Tibial artery (tissue), 4 donors: ENCODE results near the gene METTL4.

Experiments
- DNase-seq, 2 donors: peaks; one replicate each; pipeline ENCODE4 v3.0.0-alpha.2; 2019
- H3K27ac ChIP-seq, 2 donors: fragments of 200-600 bp; sonication (generic) in 1 of 2; 1 replicate in 1 of 2; 2 replicates in 1 of 2; pipeline ENCODE4 v1.5.1; 2018 to 2019; ENCODE audit warnings: mild to moderate bottlenecking in 1 of 2
- H3K27me3 ChIP-seq, 2 donors: fragments of 200-600 bp; sonication (generic) in 1 of 2; one replicate each; pipeline versions ENCODE4 v1.5.1 to v1.6.0; 2016 to 2019
- H3K36me3 ChIP-seq, 3 donors: fragments of 200-600 bp; sonication (generic) in 2 of 3; one replicate each; pipeline ENCODE4 v1.5.1; 2016 to 2019; ENCODE audit warnings: mild to moderate bottlenecking in 2 of 3
- H3K4me1 ChIP-seq, 4 donors: fragments of 200-600 bp; sonication (generic) in 2 of 4; 1 replicate in 3 of 4; 2 replicates in 1 of 4; pipeline ENCODE4 v1.5.1; 2016 to 2019
- H3K4me3 ChIP-seq, 2 donors: fragments of 200-600 bp; sonication (generic) in 1 of 2; 1 replicate in 1 of 2; 2 replicates in 1 of 2; pipeline ENCODE4 v1.5.1; 2018 to 2019; ENCODE audit warnings: mild to moderate bottlenecking in 2 of 2
- H3K9me3 ChIP-seq, 3 donors: fragments of 200-600 bp; sonication (generic) in 1 of 3; one replicate each; pipeline ENCODE4 v1.5.1; 2016 to 2019
- CTCF ChIP-seq, 2 experiments: fragments of 200-600 bp in 1 of 2; fragments of 450-650 bp in 1 of 2; IDR thresholded peaks; one replicate each; pipeline ENCODE4 v1.5.1; 2017 to 2019; ENCODE audit warnings: antibody characterized with exemption in 2 of 2, mild to moderate bottlenecking in 1 of 2, moderate library complexity in 1 of 2
- intact Hi-C: fragments of 100-400 bp; cut with DNase I; formaldehyde crosslinking; loops from one replicate; pipeline ENCODE4 v1.15.0; 2023; ENCODE audit warnings: low total_unique reads

The METTL4 gene

GRCh38 chr18:2511451-2511850 is 59.9 kb downstream of the METTL4 start:
- H3K36me3 ChIP-seq = no peaks in the 10 kb centered on the region
- DNase-seq = no peak
- H3K4me3 ChIP-seq = no peak overlapping the region
- no peak overlapping the region for H3K27ac ChIP-seq
- TF ChIP-seq CTCF (IDR thresholded peaks at IDR 0.05) = no peak
- peaks cover 0 to 16% (median 4%) of the 10 kb centered on the region in 4 donors for H3K4me1 ChIP-seq
- intact Hi-C loops = no loop called here
- no peaks in the 10 kb centered on the region for H3K9me3 ChIP-seq
- no peaks in the 10 kb centered on the region for H3K27me3 ChIP-seq

- DNase-seq = no peak
- Histone ChIP-seq H3K36me3 (no peaks in the 10 kb centered on the region), H3K4me1 (peaks cover 0 to 8% (median 0%) of the 10 kb centered on the region in 4 donors), H3K9me3 (no peaks in the 10 kb centered on the region), H3K27ac (no peak overlapping the region), H3K4me3 (no peak overlapping the region), H3K27me3 (no peaks in the 10 kb centered on the region)
- TF ChIP-seq CTCF (IDR thresholded peaks at IDR 0.05) = no peak
- intact Hi-C loops = no loop called here
Measured at GRCh38 chr18:2510416-2510815, 60.9 kb downstream of the METTL4 start.

GRCh38 chr18:2508678-2509077 is 62.6 kb downstream of the METTL4 start:
- intact Hi-C loops = no loop called here
- H3K27me3 ChIP-seq = no peaks in the 10 kb centered on the region

GRCh38 chr18:2508155-2508554 is 63.1 kb downstream of the METTL4 start:
- Histone ChIP-seq H3K27ac (no peak overlapping the region), H3K27me3 (no peaks in the 10 kb centered on the region), H3K9me3 (no peaks in the 10 kb centered on the region), H3K36me3 (no peaks in the 10 kb centered on the region), H3K4me3 (no peak overlapping the region), H3K4me1 (no peaks in the 10 kb centered on the region)
- TF ChIP-seq CTCF (IDR thresholded peaks at IDR 0.05) = no peak
- no peak for DNase-seq
- intact Hi-C loops = no loop called here

More at GRCh38 chr18:2508678-2509077, 62.6 kb downstream of the METTL4 start:
- Histone ChIP-seq H3K9me3 (no peaks in the 10 kb centered on the region), H3K36me3 (no peaks in the 10 kb centered on the region), H3K27ac (no peak overlapping the region), H3K4me1 (no peaks in the 10 kb centered on the region), H3K4me3 (no peak overlapping the region)
- no peak for DNase-seq
- TF ChIP-seq CTCF (IDR thresholded peaks at IDR 0.05) = no peak

- Histone ChIP-seq H3K36me3 (no peaks in the 10 kb centered on the region), H3K4me3 (no peak overlapping the region), H3K27ac (no peak overlapping the region), H3K9me3 (no peaks in the 10 kb centered on the region), H3K4me1 (no peaks in the 10 kb centered on the region), H3K27me3 (no peaks in the 10 kb centered on the region)
- intact Hi-C loops = no loop called here
- DNase-seq = no peak
- no peak for TF ChIP-seq CTCF (IDR thresholded peaks at IDR 0.05)
Measured at GRCh38 chr18:2504642-2505041, 66.7 kb downstream of the METTL4 start.

GRCh38 chr18:2502880-2503279 is 68.4 kb downstream of the METTL4 start:
- no peaks in the 10 kb centered on the region for H3K36me3 ChIP-seq
- H3K4me3 ChIP-seq = no peak overlapping the region
- intact Hi-C loops = no loop called here
- no peaks in the 10 kb centered on the region for H3K27me3 ChIP-seq
- no peak for TF ChIP-seq CTCF (IDR thresholded peaks at IDR 0.05)
- no peaks in the 10 kb centered on the region for H3K4me1 ChIP-seq
- no peak overlapping the region for H3K27ac ChIP-seq
- DNase-seq = no peak
- H3K9me3 ChIP-seq = no peaks in the 10 kb centered on the region
